ENCODE data around the gene GAPDHS. TPM values are rescaled to one million over a fixed set of nuclear protein-coding genes. Genes with fewer than 3 reads are reported as not detected.

Gene GAPDHS
- total RNA-seq, 3 donors from 2014 or later (not counting 1 experiment from before 2014, with no cell fraction given): not detected

GRCh38 chr19:35562776-35563175, 29.5 kb downstream of the GAPDHS start:
- TF ChIP-seq, protein P1, sequence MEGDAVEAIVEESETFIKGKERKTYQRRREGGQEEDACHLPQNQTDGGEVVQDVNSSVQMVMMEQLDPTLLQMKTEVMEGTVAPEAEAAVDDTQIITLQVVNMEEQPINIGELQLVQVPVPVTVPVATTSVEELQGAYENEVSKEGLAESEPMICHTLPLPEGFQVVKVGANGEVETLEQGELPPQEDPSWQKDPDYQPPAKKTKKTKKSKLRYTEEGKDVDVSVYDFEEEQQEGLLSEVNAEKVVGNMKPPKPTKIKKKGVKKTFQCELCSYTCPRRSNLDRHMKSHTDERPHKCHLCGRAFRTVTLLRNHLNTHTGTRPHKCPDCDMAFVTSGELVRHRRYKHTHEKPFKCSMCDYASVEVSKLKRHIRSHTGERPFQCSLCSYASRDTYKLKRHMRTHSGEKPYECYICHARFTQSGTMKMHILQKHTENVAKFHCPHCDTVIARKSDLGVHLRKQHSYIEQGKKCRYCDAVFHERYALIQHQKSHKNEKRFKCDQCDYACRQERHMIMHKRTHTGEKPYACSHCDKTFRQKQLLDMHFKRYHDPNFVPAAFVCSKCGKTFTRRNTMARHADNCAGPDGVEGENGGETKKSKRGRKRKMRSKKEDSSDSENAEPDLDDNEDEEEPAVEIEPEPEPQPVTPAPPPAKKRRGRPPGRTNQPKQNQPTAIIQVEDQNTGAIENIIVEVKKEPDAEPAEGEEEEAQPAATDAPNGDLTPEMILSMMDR (IDR thresholded peaks at IDR 0.05): no peak
- H3K9me3 ChIP-seq (ENCODE audit: control insufficient read depth, insufficient read depth, low read length): no peaks in the 10 kb centered on the region
- H3K4me1 Mint-ChIP-seq: peaks cover 0 to 9% of the 10 kb centered on the region in 2 donors
- no peaks in the 10 kb centered on the region for H3K36me3 Mint-ChIP-seq
- peaks cover 14% of the 10 kb centered on the region for H3K27me3 ChIP-seq (ENCODE audit: control insufficient read depth, insufficient read depth, low read length)
- 80% methylated on average over 2 of the region's 2 CpGs for WGBS (ENCODE audit: insufficient coverage)
- no peak for DNase-seq
- no peak overlapping the region for H3K27ac Mint-ChIP-seq
- intact Hi-C loops (cut with micrococcal nuclease): no loop called here
- H3K27me3 Mint-ChIP-seq (ENCODE audit: low read depth in 2 of 2): peaks cover 14 to 44% of the 10 kb centered on the region in 2 donors
- H3K9me3 Mint-ChIP-seq: no peaks in the 10 kb centered on the region
- no peak overlapping the region for H3K27ac ChIP-seq (ENCODE audit: low read length)
- H3K4me3 Mint-ChIP-seq: no peak overlapping the region
- peaks cover 14% of the 10 kb centered on the region for H3K4me1 ChIP-seq (ENCODE audit: control insufficient read depth, insufficient read depth, low read length)
- no peaks in the 10 kb centered on the region for H3K36me3 ChIP-seq (ENCODE audit: control insufficient read depth, insufficient read depth, low read length)
- no peak overlapping the region for H3K4me3 ChIP-seq (ENCODE audit: low read length)
- ATAC-seq: no peak

DNA sequence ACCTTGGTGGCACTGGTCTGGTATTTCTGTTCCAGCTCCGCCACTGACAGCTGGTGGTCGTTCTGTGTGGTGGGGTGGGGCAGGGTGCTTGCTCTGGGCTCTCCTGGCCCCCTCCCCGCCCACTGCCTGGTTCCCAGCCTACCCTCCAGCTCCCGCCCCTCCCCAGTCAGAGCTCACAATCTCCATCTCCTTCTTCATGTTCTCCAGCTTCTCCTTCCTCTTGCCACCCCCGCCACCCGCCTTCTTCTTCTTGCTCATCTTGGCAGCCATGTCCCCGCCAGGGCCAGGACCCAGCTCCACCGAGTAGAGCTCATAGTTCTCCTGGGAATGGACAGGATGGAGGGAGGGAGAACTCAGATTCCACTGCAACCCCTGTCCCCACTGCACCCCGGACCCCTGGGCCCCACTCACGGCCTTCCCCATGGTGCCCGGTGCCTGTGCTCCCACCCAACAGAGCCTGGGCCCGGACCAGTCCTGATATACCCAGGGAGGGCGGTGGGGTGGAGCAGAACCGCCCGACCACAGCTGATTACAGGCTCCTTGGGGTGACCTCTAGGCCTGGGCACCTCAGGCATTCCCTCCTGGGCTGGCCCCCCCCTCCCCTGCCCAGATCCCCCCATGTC, 30.1 kb downstream of the GAPDHS start, which contains the start of gene ATP4A:
Gene ATP4A (minus strand): TSS at position 452 of the 623 bp plus-strand sequence. CDS start 29 bp downstream, at position 423.
- H3K36me3 Mint-ChIP-seq: no peaks in the 10 kb centered on the region
- peaks cover 14 to 41% of the 10 kb centered on the region in 2 donors for H3K27me3 Mint-ChIP-seq (ENCODE audit: low read depth in 2 of 2)
- Histone ChIP-seq H3K4me1 (ENCODE audit: control insufficient read depth, insufficient read depth, low read length) (peaks cover 9% of the 10 kb centered on the region), H3K36me3 (ENCODE audit: control insufficient read depth, insufficient read depth, low read length) (no peaks in the 10 kb centered on the region), H3K27ac (ENCODE audit: low read length) (no peak within 1 kb of the TSS), H3K9me3 (ENCODE audit: control insufficient read depth, insufficient read depth, low read length) (no peaks in the 10 kb centered on the region), H3K4me3 (ENCODE audit: low read length) (no peak within 1 kb of the TSS), H3K27me3 (ENCODE audit: control insufficient read depth, insufficient read depth, low read length) (peaks cover 11% of the 10 kb centered on the region)
- 64% methylated on average over 10 of the region's 15 CpGs for WGBS (ENCODE audit: insufficient coverage)
- no peak for DNase-seq
- no peaks in the 10 kb centered on the region for H3K9me3 Mint-ChIP-seq
- peaks cover 0 to 5% of the 10 kb centered on the region in 2 donors for H3K4me1 Mint-ChIP-seq
- intact Hi-C loops (cut with micrococcal nuclease): no loop called here
- H3K4me3 Mint-ChIP-seq: no peak within 1 kb of the TSS
- no peak within 1 kb of the TSS for H3K27ac Mint-ChIP-seq
- no peak for ATAC-seq
- TF ChIP-seq, protein P1 (IDR thresholded peaks at IDR 0.05): no peak

GRCh38 chr19:35565016-35565856, 32.0 kb downstream of the GAPDHS start:
- H3K4me3 Mint-ChIP-seq: no peak overlapping the region
- no peaks in the 10 kb centered on the region for H3K27me3 ChIP-seq (ENCODE audit: control insufficient read depth, insufficient read depth, low read length)
- no peaks in the 10 kb centered on the region for H3K4me1 ChIP-seq (ENCODE audit: control insufficient read depth, insufficient read depth, low read length)
- no peak for ATAC-seq
- H3K36me3 Mint-ChIP-seq: no peaks in the 10 kb centered on the region
- 82% methylated on average over 10 of the region's 12 CpGs for WGBS (ENCODE audit: insufficient coverage)
- no peak for DNase-seq
- H3K27me3 Mint-ChIP-seq (ENCODE audit: low read depth in 2 of 2): peaks cover 4 to 27% of the 10 kb centered on the region in 2 donors
- H3K4me3 ChIP-seq (ENCODE audit: low read length): no peak overlapping the region
- H3K9me3 Mint-ChIP-seq: no peaks in the 10 kb centered on the region
- no peaks in the 10 kb centered on the region for H3K9me3 ChIP-seq (ENCODE audit: control insufficient read depth, insufficient read depth, low read length)
- no peaks in the 10 kb centered on the region for H3K4me1 Mint-ChIP-seq
- intact Hi-C loops (cut with micrococcal nuclease): no loop called here
- TF ChIP-seq, protein P1 (IDR thresholded peaks at IDR 0.05): no peak
- no peaks in the 10 kb centered on the region for H3K36me3 ChIP-seq (ENCODE audit: control insufficient read depth, insufficient read depth, low read length)
- H3K27ac ChIP-seq (ENCODE audit: low read length): no peak overlapping the region
- H3K27ac Mint-ChIP-seq: no peak overlapping the region
